ENCODE measurements around the gene QPCTL. TPM values are rescaled to one million over a fixed set of nuclear protein-coding genes. Genes with fewer than 3 reads are reported as not detected.

Gene QPCTL
- total RNA-seq, 1 experiment from 2014 or later: 6.3 TPM

Small RNA genes within 50 kb of the gene (small RNA-seq; reads per million reads assigned to genes)
- 0 to 0.12 reads per million in 2 experiments for gene MIR642A
- 0.02 to 1.8 reads per million in 2 experiments for gene RN7SL836P

Other genes starting within 250 kb of the QPCTL start
- gene FOSB, start 224.7 kb upstream of the QPCTL start, total RNA-seq (2014; rRNA removed; shearing (Covaris generic)): 1.7 and 1.9 TPM in 2 replicates
- 0.79 and 1.6 TPM in 2 replicates for gene RTN2, start 195.6 kb upstream of the QPCTL start, total RNA-seq (2014; rRNA removed; shearing (Covaris generic))
- 1.6 and 2.0 TPM in 2 replicates for gene PPM1N, start 194.2 kb upstream of the QPCTL start, total RNA-seq (2014; rRNA removed; shearing (Covaris generic))
- gene VASP, start 185.2 kb upstream of the QPCTL start, total RNA-seq (2014; rRNA removed; shearing (Covaris generic)): 45.4 and 50.3 TPM in 2 replicates
- gene OPA3, start 107.9 kb upstream of the QPCTL start, total RNA-seq (2014; rRNA removed; shearing (Covaris generic)): 6.0 and 6.3 TPM in 2 replicates
- 0.09 and 0.57 TPM in 2 replicates for gene GPR4, start 90.5 kb upstream of the QPCTL start, total RNA-seq (2014; rRNA removed; shearing (Covaris generic))
- gene EML2, start 53.3 kb upstream of the QPCTL start, total RNA-seq (2014; rRNA removed; shearing (Covaris generic)): 19.1 and 21.4 TPM in 2 replicates
- 0.69 and 1.1 TPM in 2 replicates for gene GIPR, start 24.4 kb upstream of the QPCTL start, total RNA-seq (2014; rRNA removed; shearing (Covaris generic))
- 213 and 246 TPM in 2 replicates for gene SNRPD2, start 713 bp upstream of the QPCTL start, total RNA-seq (2014; rRNA removed; shearing (Covaris generic))
- gene FBXO46, start 38.2 kb downstream of the QPCTL start, total RNA-seq (2014; rRNA removed; shearing (Covaris generic)): 9.8 and 11.5 TPM in 2 replicates
- gene MEIOSIN, start 40.8 kb downstream of the QPCTL start, total RNA-seq (2014; rRNA removed; shearing (Covaris generic)): not detected in 2 replicates
- 10.3 and 13.3 TPM in 2 replicates for gene SIX5, start 76.6 kb downstream of the QPCTL start, total RNA-seq (2014; rRNA removed; shearing (Covaris generic))
- gene DMPK, start 89.8 kb downstream of the QPCTL start, total RNA-seq (2014; rRNA removed; shearing (Covaris generic)): 10.1 and 10.6 TPM in 2 replicates
- gene DMWD, start 100.2 kb downstream of the QPCTL start, total RNA-seq (2014; rRNA removed; shearing (Covaris generic)): 21.2 and 21.9 TPM in 2 replicates
- 0.05 TPM in 1 of 2 replicates, not detected in the other for gene RSPH6A, start 122.6 kb downstream of the QPCTL start, total RNA-seq (2014; rRNA removed; shearing (Covaris generic))
- 26.6 and 27.8 TPM in 2 replicates for gene SYMPK, start 170.5 kb downstream of the QPCTL start, total RNA-seq (2014; rRNA removed; shearing (Covaris generic))
- 0.14 TPM in 1 of 2 replicates, not detected in the other for gene FOXA3, start 171.7 kb downstream of the QPCTL start, total RNA-seq (2014; rRNA removed; shearing (Covaris generic))
- 19.2 and 19.7 TPM in 2 replicates for gene IRF2BP1, start 193.5 kb downstream of the QPCTL start, total RNA-seq (2014; rRNA removed; shearing (Covaris generic))
- gene MYPOP, start 209.9 kb downstream of the QPCTL start, total RNA-seq (2014; rRNA removed; shearing (Covaris generic)): 1.2 and 2.7 TPM in 2 replicates
- gene NANOS2, start 222.1 kb downstream of the QPCTL start, total RNA-seq (2014; rRNA removed; shearing (Covaris generic)): not detected in 2 replicates

Measured in NCI-H460 (cell line).